Putamen (tissue), 1 donor: ENCODE results near the gene NQO2.
"Not testable (repeated sequence)": the region's sequence is repeated elsewhere in the genome, so short reads cannot be mapped to it uniquely, and the experiment has no call there.

Experiments used
- DNase-seq: peaks from one replicate; pipeline ENCODE4 v3.0.0-alpha.2; 2016; ENCODE audit warnings: low spot score

Gene NQO2

DNA sequence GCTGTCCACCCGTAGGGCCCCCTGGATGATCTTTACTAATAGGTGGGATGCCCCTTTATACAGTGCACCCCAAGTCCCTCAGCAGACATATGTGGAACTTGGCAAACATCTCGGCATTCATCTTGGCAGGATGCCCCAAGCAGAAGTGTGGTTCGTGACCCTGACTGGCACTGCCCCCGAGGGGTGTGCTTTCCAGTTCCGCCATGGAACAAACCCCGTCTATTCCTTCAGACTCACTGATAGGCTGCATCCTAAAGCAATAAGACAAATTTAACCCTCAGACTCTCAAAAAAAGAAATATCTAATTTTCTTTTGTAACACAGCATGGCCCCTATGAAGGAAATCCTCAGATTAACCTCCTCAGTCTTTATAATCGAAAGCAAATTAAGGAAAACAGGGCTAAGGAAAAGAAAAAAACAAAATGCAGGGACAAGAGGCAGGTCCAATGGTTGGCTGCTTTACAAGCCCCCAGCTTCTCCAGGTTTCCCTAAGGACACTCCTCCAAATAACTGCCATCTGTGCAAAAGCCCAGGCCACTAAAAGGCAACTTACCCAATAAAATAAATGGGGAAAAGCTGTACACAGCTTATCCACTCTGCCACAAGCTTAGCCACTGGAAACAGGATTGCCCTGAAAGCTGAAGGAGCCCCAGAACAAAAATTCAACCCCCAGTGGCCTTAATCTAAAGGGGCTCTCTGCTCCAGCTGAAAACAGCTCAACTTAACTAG is 38.1 kb downstream of the NQO2 start:
- DNase-seq = no peak

DNA sequence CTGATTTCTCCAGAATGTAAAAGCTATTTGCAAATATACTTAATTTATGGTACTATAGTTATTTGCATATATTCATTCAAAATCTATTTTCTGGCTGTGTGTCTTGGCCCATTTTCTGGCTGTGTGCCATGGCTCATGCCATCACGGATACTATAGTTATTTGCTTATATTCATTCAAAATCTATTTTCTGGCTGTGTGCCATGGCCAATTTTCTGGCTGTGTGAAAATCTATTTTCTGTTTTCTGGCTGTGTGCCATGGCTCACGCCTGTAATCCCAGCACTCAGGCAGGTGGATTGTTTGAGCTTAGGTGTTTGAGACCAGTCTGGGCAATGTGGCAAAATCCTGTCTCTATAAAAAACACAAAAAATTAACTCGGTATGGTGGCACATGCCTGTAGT is 39.7 kb downstream of the NQO2 start:
- no peak for DNase-seq

DNA sequence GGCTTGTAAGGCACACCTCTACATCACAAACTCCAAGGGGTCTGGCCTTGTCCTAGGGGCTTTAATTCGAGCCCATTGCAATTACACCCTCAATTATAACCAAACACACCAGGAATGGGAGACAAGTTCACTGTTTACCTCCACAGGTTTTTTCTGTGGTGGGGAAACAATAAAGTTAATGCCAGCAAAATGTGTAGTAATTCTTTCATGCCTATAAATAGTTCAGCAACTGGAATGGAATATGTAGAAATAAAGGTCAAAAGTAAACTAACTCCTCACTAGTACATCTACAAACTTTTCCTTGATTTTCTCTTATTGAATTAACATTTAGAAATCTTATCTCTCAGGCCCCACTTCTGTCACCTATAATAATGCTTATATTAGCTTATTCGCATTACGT is 41.5 kb downstream of the NQO2 start:
- no peak for DNase-seq

DNA sequence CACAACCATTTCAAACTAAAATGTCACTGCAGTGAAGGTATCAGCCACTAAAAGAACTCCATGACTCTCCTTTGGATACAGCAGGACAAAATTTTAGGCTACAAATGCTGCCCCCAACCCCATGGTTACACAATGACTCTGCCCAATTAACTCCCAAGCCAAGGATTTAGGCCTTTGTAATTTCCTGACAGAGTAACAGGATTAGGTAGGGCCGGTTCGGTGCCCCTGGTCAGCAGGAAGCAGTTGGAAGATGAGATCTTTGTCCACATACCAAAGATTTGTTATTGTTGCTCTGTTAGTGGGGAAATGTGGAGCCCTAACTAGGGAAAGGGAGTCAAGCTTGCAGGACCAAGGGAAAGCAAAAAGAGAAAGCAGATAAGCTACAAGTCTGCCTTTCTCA is 41.9 kb downstream of the NQO2 start:
- DNase-seq = no peak

DNA sequence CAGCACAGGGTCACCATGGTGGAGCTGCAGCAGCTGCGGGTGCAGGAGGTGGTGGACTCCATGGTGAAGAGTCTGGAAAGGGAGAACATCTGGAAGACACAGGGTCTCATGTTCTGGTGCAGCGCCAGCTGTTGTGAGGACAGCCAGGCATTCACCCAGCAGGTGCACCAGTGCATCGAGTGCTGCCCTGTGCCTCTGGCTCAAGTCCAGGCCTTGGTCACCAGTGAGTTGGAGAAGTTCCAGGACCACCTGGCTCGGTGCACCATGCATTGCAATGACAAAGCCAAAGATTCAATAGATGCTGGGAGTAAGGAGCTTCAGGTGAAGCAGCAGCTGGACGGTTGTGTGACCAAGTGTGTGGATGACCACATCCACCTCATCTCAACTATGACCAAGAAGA is 45.7 kb downstream of the NQO2 start:
- DNase-seq = no peak

DNA sequence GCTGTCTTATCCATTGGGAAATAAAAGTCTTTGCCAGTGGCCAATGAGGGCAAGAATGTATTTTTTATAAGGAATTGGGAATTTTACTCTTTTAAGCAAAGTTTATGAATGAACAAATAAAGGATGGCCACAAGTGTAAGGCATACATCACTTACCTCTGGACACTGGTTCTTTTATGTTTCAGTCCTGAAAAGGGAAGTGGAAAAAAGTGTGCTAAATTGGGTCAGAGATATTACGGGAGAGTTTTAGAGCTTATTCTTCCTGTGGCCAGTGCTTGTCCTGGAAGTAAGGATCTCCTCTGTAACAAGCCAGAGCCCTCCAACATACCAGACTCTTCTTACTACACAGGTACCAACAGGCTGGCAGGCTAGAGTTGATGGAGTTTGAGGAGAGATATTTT is 46.1 kb downstream of the NQO2 start:
- DNase-seq = no peak

DNA sequence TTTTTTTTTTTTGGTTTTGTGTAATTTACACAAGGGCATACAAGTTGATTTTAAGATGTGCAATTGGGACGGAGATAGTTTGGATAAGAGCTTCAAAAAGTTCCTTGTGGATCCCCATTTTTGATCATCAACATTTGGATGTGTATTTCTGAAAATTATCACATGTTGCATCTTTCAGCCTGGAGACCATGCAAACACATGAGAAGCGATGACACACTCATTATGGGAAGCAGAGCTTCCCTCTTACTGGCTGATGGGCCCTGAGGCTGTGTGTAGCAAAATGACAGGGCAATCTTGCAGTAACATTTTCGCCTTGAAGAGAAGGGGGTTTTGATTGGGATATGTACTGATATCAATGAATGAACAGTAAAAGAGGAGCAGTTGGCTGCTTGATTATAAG is 46.6 kb downstream of the NQO2 start:
- DNase-seq = no peak

DNA sequence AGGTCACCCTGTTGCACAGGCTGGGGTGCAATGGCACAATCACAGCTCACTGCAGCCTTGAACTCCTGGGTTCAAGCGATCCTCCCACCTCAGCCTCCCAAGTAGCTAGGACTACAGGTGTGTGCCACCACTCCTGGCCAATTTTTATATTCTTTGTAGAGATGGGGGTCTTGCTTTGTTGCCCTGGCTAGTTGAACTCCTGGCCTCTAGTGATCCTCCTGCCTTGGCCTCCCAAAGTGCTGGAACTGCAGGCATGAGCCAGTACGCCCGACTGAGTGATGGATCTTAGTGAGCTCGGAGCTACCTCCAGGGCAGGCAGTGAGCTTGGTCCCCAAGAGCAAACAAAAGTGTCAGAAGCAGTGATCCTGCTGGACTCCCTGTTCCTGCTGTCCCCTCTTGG is 48.3 kb downstream of the NQO2 start:
- not testable (repeated sequence) for DNase-seq

DNA sequence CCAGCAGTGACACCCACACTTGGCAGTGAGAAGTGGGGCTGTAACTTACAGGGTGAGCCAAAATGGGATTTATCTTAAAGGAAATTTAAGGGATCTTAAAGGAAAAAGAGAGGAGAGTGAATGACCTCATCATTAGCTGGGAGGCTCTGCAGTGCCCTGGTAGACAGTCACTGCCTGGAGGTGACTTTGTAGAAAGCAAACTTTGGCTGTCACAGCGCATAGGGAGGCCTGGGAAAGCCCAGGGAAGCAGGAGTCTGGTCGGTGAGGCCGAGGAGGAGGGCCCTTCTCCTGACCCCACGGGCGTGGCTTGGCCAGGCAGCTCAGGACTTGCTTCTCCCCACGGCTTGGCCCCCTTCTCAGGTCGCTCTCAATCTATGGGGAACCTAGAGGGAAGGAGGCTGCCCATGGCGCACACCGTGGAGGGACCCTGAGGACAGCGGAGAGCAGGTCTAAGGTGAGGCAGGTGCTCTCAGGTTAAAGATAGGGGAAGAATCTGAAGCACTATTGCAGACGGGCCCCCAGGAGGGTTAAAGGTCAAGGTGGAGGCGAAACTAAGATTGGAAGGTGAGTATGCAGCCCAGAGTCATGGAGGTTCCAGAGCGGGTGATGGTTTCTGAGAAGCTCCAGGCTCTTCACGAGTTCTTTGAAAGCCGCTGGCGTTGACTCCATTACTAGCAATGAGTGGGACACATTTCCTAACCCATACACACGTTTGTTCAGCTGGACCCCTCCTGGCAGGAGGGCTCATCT is 53.0 kb downstream of the NQO2 start:
- DNase-seq = no peak

DNA sequence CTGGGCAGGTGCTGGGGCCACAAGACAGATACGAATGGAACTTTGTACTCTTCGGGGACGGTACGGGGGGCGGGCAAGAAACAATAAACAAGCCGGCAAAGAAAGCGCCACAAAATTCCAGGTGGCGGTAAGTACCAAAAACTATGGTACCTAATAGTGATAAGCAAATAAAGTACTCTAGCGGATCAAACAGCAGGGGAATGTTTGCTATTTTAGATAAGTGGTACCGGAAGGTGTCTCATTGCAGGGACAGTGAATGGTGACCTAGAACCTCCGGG is 53.5 kb downstream of the NQO2 start:
- DNase-seq = no peak

DNA sequence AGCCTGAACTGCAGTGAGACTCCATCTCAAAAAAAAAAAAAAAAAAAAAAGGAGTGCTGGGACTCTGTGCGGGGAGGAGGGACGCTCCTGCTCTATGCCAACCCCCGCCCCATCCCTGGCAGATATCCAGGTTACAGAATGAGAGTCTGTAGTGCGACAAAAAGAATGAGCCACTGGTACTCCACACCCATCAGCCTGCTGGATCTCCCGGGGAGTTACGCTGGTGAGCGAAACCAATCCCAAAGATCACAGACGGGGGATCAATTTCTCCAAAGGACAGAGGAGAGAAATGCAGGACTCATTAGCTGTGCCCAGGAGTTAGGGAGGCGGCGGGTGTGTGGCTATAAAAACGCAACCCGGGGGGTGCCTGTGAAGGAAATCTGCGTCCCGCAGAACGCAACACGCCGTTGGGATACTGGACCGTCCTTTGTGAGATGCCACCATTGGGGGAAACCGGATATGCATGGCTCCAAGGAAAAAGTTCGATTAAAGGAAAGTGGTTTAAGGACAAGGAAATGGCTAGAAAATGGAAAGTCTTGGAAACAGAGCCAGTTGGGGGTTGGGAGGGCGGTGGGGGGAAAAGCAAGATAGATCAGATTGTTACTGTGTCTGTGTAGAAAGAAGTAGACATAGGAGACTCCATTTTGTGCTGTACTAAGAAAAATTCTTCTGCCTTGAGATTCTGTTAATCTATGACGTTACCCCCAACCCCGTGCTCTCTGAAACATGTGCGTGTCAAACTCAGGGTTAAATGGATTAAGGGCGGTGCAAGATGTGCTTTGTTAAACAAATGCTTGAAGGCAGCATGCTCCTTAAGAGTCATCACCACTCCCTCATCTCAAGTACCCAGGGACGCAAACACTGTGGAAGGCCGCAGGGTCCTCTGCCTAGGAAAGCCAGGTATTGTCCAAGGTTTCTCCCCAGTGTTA is 54.8 kb downstream of the NQO2 start:
- peak; percentile 20 for DNase-seq

DNA sequence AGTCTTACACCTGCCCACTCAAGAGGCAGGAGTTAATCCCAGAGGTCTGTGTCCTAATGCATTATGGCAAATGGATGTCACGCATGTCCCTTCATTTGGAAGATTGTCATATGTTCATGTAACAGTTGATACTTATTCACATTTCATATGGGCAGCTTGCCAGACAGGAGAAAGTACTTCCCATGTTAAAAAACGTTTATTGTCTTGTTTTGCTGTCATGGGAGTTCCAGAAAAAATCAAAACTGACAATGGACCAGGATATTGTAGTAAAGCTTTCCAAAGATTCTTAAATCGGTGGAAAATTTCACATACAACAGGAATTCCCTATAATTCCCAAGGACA is 55.4 kb downstream of the NQO2 start:
- not testable (repeated sequence) for DNase-seq

DNA sequence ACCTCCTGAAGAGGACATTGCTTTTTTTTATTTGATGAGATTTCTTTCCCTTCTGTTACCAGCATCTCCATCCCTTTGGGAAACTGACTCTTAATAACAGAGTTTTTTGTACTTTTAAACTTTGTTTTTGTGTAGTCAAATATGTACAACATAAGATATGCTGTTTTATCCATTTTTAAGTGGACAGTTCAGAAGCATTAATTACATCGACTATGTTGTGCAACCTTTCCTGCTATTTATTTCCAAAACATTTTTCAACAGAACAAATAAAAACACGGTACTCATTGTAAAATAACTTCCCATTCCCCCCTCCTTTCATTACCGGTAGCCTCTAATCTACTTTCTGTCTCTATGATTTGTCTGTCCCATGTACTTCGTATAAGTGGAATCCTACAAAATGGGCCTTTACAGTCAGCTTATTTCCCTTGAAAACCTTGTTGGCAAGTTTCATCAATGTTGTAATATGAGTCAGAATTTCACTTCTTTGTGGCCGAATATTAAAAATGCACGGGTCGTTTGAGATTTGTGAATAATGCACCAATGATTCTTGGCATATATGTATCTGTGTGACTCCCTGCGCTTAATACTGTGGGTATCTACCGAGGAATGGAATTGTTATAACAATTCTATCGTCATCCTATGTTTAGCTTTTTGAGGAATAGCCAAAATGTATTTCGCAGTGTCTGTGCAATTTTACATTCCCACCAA is 57.5 kb downstream of the NQO2 start:
- no peak for DNase-seq

DNA sequence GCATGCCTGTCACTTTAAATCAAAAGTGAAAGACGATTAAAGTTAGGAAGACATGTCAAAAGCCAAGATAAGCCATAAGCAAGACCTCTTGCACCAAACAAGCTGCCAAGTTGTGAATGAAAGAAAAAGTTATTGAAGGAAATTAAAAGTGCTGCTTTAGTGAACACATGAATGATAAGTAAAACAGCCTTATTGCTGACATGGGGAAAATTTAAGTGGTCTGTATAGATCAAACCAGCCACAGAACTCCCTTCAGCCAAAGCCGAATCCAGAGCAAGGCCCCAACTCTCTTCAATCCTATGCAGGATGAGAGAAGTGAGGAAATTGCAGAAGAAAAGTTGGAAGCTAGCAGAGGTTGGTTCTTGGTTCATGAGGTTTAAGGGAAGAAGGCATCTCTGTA is 59.3 kb downstream of the NQO2 start:
- DNase-seq = no peak

DNA sequence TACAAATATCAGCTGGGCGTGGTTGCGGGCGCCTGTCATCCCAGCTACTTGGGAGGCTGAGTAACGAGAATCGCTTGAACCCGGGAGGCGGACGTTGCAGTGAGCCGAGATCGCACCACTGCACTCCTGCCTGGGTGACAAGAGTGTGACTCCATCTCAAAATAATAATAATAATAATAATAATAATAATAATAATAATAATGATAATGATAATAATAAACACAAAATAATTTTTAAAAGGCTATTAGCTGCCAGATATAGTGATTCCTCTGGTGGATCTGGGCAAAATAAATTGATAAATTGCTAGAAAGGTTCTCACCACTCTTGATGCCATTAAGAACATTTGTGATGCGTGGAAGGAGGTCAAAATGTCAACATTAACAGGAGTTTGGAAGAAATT is 60.4 kb downstream of the NQO2 start:
- DNase-seq = not testable (repeated sequence)

DNA sequence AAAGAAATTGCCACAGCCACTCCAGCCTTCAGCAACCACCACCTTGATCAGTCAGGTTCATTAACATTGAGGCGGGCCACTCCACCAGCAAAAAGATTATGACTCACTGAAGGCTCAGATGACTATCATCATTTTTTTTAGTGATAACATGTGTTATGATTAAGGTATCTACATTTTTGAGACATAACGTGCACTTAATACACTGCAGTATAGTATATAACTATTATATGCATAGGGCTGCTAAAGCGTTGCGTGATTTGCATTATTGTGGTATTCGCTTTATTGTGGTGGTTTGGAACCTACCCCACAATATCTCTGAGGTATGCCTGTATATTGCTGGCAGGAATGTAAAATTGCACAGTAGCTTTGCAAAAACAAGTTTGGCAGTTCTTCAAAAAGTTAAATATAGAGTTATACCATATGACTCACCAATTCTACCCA is 61.8 kb downstream of the NQO2 start:
- no peak for DNase-seq

DNA sequence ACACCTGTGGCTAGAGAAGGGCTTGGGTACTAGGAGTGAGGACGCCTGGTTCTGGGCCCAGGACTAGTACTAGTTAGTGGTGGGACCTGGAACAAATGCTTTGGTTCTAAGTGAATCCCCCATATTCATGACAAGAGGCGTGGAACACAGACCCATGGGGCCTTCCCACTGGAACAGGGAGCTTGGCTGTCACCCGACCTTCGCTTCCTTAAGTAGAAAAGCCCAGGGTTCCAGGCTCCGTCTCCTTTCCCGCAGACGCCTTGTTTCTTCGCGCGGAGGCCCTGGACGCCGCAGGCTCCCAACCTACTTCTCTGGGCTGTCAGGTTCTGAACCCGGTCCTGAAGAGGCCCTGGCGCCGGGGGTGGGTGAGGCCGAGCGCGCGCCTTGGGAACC is 63.6 kb downstream of the NQO2 start:
- not testable (repeated sequence) for DNase-seq

DNA sequence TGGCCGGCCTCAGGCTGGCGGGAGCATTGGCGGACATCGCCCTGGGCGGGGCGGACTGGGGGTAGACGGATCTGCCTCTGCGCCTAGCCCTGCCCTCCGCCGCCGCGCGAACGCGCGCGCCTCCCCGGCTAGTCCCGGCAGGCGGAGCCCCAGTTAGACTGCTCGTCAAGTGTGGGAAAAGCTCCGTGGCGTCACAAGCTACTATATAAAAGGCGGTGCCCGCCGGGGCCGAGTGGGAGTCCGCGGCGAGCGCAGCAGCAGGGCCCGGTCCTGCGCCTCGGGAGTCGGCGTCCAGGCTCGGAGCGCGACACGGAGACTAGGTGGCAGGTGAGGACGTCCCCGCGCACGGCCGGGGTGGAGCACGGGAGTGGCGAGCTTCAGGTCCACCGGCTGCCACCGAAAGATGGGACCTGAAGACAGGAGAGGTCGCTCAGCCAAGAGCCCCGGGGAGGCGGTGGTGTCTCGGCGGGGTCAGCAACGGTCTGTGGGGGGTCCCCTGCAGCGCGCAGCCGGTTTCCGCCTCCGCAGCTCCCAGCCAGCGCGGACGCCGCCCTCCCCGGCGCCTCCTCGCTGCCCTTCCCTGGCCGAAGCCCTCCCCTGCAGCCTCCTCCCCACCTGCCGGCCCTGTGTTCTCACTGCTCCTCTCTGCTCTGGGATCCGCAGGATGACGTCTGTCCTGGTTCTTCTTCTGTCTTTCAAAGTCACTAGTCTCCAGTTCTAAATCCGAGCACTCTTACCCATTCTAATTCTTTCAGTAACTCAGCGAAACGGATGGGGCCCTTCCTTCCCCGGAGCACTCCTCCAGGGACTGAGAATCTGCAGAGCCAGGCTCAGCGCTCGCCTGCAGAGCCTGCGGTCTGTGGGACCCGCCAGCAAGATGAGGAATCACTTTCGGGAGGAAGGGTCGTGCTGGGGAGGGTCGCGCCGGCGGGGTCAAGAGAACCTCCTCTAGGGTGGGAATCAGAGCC is 64.3 kb downstream of the NQO2 start:
- DNase-seq = peak; percentile 88

DNA sequence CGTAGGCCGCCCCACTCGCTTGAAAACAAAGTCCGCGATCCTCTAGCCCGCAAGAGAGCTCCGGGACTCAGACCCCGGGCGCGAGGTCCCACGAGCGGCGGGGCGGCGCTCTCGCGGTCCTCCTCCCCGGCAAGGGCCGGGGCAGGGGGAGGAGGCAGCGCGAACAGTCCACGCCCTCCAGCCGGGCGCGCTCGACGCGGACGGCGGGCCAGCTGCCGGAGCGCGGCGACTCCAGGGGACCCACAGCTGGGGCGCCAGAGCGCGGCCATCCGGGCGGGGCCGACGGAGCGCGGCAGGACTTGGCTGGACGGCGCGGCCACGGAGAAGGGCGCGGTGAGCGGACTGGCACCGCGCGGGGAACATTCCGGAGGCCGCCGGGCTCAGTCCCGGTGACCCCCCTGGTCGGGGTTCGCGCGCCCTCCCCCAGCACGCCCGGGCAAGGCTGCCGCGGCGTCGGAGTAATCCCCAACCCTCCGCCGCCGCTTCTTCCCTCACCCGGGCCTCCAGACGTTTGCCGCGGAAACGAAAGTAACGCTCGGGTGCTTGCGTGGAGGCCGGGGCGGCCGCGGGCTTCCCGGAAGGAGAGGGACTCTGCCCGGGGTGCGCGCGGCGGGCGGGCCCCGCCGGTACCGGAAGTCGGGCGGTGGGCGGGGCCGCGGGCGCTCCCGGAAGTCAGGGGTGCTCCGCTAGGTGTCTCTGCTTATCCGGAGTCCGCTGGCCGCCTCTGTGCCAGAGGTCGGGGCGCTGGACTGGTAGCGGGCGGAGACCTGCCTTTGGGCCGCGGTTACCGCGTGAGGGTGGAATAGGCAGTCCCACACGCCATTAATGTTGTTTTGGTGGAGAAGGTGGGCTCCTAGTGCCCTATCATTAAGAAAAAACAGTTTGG is 68.9 kb downstream of the NQO2 start, which contains the start of gene RIPK1:
Gene RIPK1, plus strand, starts transcription at position 166 of the 886 bp plus-strand sequence. CDS start 8,330 bp downstream, outside the sequence.
- DNase-seq = peak; percentile 92
